GM12878 (cell line): ENCODE data around the gene ANTXR1. TPM values are rescaled to one million over a fixed set of nuclear protein-coding genes. Genes with fewer than 3 reads are reported as not detected.

Source experiments
- ATAC-seq: fragments of 200-7000 bp; cut with Tn5 transposase; 3 replicates; pipeline ENCODE4 v1.9.1; 2020; ENCODE audit warnings: mild to moderate bottlenecking, moderate library complexity
- BruUV-seq: library from RNA; stranded (reverse); fragments of 400-500 nt; replicated peaks from 2 replicates; lab custom pipeline; 2021; lab: Mats Ljungman, UMichigan
- CTCF ChIA-PET: fragments of 300-600 bp; sonication (Branson Sonifier 250); formaldehyde crosslinking; extraction: SDS; loops from one replicate; lab custom pipeline; 2021; ENCODE audit warnings: inconsistent platforms; lab: Yijun Ruan, JAX
- POLR2A ChIA-PET: fragments of 350-600 bp; formaldehyde crosslinking; extraction: SDS; loops from one replicate; lab custom pipeline; 2021; ENCODE audit warnings: inconsistent platforms; lab: Charles Lee
- RAD21 ChIA-PET: fragments of 300-600 bp; sonication (Branson Sonifier 250); formaldehyde crosslinking; loops from one replicate; lab custom pipeline; 2023; ENCODE audit warnings: antibody characterized with exemption; ENCODE audit not compliant: unreplicated experiment; lab: Charles Lee
- SMC1A ChIA-PET: fragments of 300-600 bp; sonication (Branson Sonifier 250); formaldehyde crosslinking; loops from one replicate; lab custom pipeline; 2023; ENCODE audit not compliant: unreplicated experiment, uncharacterized antibody; lab: Charles Lee
- DNase-seq: peaks from one replicate; pipeline ENCODE4 v3.0.0-alpha.2; 2011; ENCODE audit warnings: low read depth, low spot score
- FAIRE-seq: peaks from 3 replicates; lab custom pipeline; 2011; peaks lifted over from hg19 to GRCh38; lab: Jason Lieb, UNC
- H2AFZ ChIP-seq: 2 replicates; pipeline ENCODE4 v1.6.0; 2011; ENCODE audit warnings: low read depth, low read length, control low read depth; ENCODE audit not compliant: control insufficient read depth
- H3K27ac ChIP-seq: 2 replicates; pipeline ENCODE4 v1.5.1; 2011; ENCODE audit warnings: control low read depth; ENCODE audit not compliant: control insufficient read depth, insufficient read depth
- H3K27me3 ChIP-seq, 2 experiments: replicated peaks in 1 of 2; 2 replicates each; pipeline versions ENCODE4 v1.6.0 to v1.6.1; 2011; ENCODE audit warnings: low read length in 1 of 2; ENCODE audit not compliant: control insufficient read depth in 2 of 2, insufficient read depth in 2 of 2
- H3K36me3 ChIP-seq, 2 experiments: 2 replicates each; pipeline ENCODE4 v1.5.1; 2011; ENCODE audit warnings: low read length in 1 of 2; ENCODE audit not compliant: control insufficient read depth in 2 of 2, insufficient read depth in 2 of 2
- H3K4me1 ChIP-seq: 2 replicates; pipeline ENCODE4 v1.6.1; 2011; ENCODE audit warnings: mild to moderate bottlenecking, low read length, moderate library complexity, mixed read lengths; ENCODE audit not compliant: control insufficient read depth, insufficient read depth
- H3K4me2 ChIP-seq: 2 replicates; pipeline ENCODE4 v1.6.0; 2011; ENCODE audit warnings: control low read depth; ENCODE audit not compliant: control insufficient read depth, insufficient read depth
- H3K4me3 ChIP-seq: fragments of 200-600 bp; sonication (generic); 2 replicates; pipeline ENCODE4 v1.5.1; 2016
- H3K79me2 ChIP-seq: 2 replicates; pipeline ENCODE4 v1.6.0; 2011; ENCODE audit warnings: low read length; ENCODE audit not compliant: control insufficient read depth, insufficient read depth
- H3K9ac ChIP-seq: 2 replicates; pipeline ENCODE4 v1.8.0; 2011; ENCODE audit warnings: low read length, control low read depth, mixed read lengths; ENCODE audit not compliant: control insufficient read depth, insufficient read depth
- H3K9me3 ChIP-seq: replicated peaks from 3 replicates; pipeline ENCODE4 v1.5.1; 2011; ENCODE audit warnings: mild to moderate bottlenecking, low read length; ENCODE audit not compliant: control insufficient read depth, insufficient read depth
- H4K20me1 ChIP-seq: 2 replicates; pipeline ENCODE4 v1.6.0; 2011; ENCODE audit not compliant: control insufficient read depth, insufficient read depth
- CEBPZ ChIP-seq: fragments of 150-350 bp; IDR thresholded peaks from 2 replicates; pipeline ENCODE4 v1.6.1; 2016; ENCODE audit warnings: low read depth, low read length
- HCFC1 ChIP-seq: fragments of 150-350 bp; IDR thresholded peaks from 2 replicates; pipeline ENCODE4 v1.6.1; 2014; ENCODE audit warnings: low read length
- HDAC2 ChIP-seq: fragments of 200-600 bp; sonication (generic); IDR thresholded peaks from 2 replicates; pipeline ENCODE4 v1.6.1; 2017
- HDGF ChIP-seq: fragments of 450-650 bp; IDR thresholded peaks from 2 replicates; pipeline ENCODE4 v1.6.1; 2016; ENCODE audit warnings: antibody characterized with exemption
- KDM1A ChIP-seq: fragments of 200-600 bp; sonication (generic); IDR thresholded peaks from 2 replicates; pipeline ENCODE4 v1.6.1; 2016; ENCODE audit warnings: borderline replicate concordance
- SP1 ChIP-seq: IDR thresholded peaks from one replicate; pipeline ENCODE4 v1.6.1; 2011; ENCODE audit warnings: low read depth, low read length
- WGBS: methylation state at CpG from one replicate; pipeline ENCODE4 v1.1.6; 2016; ENCODE audit warnings: low lambda C conversion rate; ENCODE audit not compliant: insufficient replicate concordance, insufficient coverage; ENCODE audit errors: missing lambda C conversion rate; 5-methylcytosine and 5-hydroxymethylcytosine counted together
- in situ Hi-C: fragments of 300-500 bp; cut with MboI; formaldehyde crosslinking; loops from 9 replicates; pipeline ENCODE4 v1.14.3; 2018; ENCODE audit warnings: mixed read lengths
- intact Hi-C: fragments of 100-400 bp; cut with micrococcal nuclease; formaldehyde crosslinking; loops from one replicate; pipeline ENCODE4 v1.14.2; 2022; ENCODE audit not compliant: unreplicated experiment
- polyA plus RNA-seq, 11 experiments: library from polyadenylated mRNA; depleted of rRNA in 4 of 11; unstranded in 6 of 11; stranded (reverse) in 5 of 11; fragments of >200 nt; fragmentation: Nextera tagmentation in 4 of 11; fragmentation: Illumina TruSeq in 1 of 11; extraction: Ambion mirVana in 4 of 11; extraction: Trizol in 1 of 11; gene quantifications; 1 replicate in 1 of 11; 2 replicates in 10 of 11; pipeline versions ENCODE4 v1.2.1 to v1.2.3, GENCODE V29; 2011 to 2016; ENCODE audit warnings: inconsistent platforms in 2 of 11, missing spikeins in 2 of 11, low read depth in 1 of 11
- total RNA-seq, 4 experiments: library from RNA; depleted of rRNA in 3 of 4; stranded (reverse); fragments of >200 nt in 3 of 4; fragmentation: Illumina TruSeq in 1 of 4; extraction: Trizol in 1 of 4; gene quantifications; 2 replicates each; pipeline versions ENCODE4 v1.2.1 to v1.2.3, GENCODE V29; 2013 to 2021

ANTXR1 gene
- total and polyA plus RNA-seq, 10 of the 15 experiments (the other 5 are each of a cell fraction or from before 2014, with no cell fraction given) = 0.09 to 0.26 TPM; not detected in 8

GRCh38 chr2:69248232-69248631, 235.3 kb downstream of the ANTXR1 start (continued):
- TF ChIP-seq CEBPZ (no peak), SP1 (no peak), KDM1A (no peak), HDGF (no peak)

GRCh38 chr2:69250981-69251380, 238.0 kb downstream of the ANTXR1 start:
- ATAC-seq = no peak
- POLR2A ChIA-PET = no interaction called here

More at GRCh38 chr2:69250981-69251380, 238.0 kb downstream of the ANTXR1 start:
- intact Hi-C loops (no loop called here), in situ Hi-C loops (no loop called here)
- Histone ChIP-seq H3K27me3 (peaks cover 0 to 8% of the 10 kb centered on the region in 2 experiments; a peak in 2 of 4 replicates), H3K4me1 (no peaks in the 10 kb centered on the region), H3K27ac (no peak overlapping the region), H3K4me2 (no peak overlapping the region), H4K20me1 (no peaks in the 10 kb centered on the region), H3K9ac (no peak overlapping the region), H3K9me3 (no peaks in the 10 kb centered on the region), H3K79me2 (no peaks in the 10 kb centered on the region), H3K36me3 (no peaks in the 10 kb centered on the region), H2AFZ (no peak overlapping the region), H3K4me3 (no peak overlapping the region)
- ChIA-PET SMC1A (no interaction called here), RAD21 (no interaction called here), CTCF (no interaction called here)
- FAIRE-seq (no peak), DNase-seq (no peak)
- WGBS = 0% methylated on average over 1 of the region's 1 CpG
- no TSS peak for BruUV-seq
- TF ChIP-seq HCFC1 = no peak
- TF ChIP-seq HDAC2 = no peak
